Right atrium auricular region (tissue), 2 donors: ENCODE results near the gene PDE4D. TPM values are rescaled to one million over a fixed set of nuclear protein-coding genes. Genes with fewer than 3 reads are reported as not detected.

ENCODE experiments used
- DNase-seq: peaks from one replicate; pipeline ENCODE4 v3.0.0-alpha.2; 2019; ENCODE audit warnings: low spot score
- H3K27ac ChIP-seq, 2 donors: fragments of 200-600 bp; sonication (generic); 1 replicate in 1 of 2; 2 replicates in 1 of 2; pipeline ENCODE4 v1.5.1; 2016 to 2019
- H3K27me3 ChIP-seq, 2 donors: fragments of 200-600 bp; sonication (generic); one replicate each; pipeline versions ENCODE4 v1.5.1 to v1.6.0; 2017 to 2019
- H3K36me3 ChIP-seq: fragments of 200-600 bp; sonication (generic); one replicate; pipeline ENCODE4 v1.5.1; 2016
- H3K4me1 ChIP-seq, 2 donors: fragments of 200-600 bp; sonication (generic); one replicate each; pipeline versions ENCODE4 v1.5.1 to v1.6.0; 2017 to 2019
- H3K4me3 ChIP-seq, 2 donors: fragments of 200-600 bp; sonication (generic); 1 replicate in 1 of 2; 2 replicates in 1 of 2; pipeline ENCODE4 v1.5.1; 2017 to 2019; ENCODE audit warnings: mild to moderate bottlenecking in 1 of 2, moderate library complexity in 1 of 2
- H3K9me3 ChIP-seq, 2 donors: fragments of 200-600 bp; sonication (generic); one replicate each; pipeline ENCODE4 v1.5.1; 2019
- CTCF ChIP-seq, 2 donors: fragments of 200-600 bp; sonication (generic); IDR thresholded peaks; one replicate each; pipeline ENCODE4 v1.5.1; 2019; ENCODE audit warnings: antibody characterized with exemption in 2 of 2
- total RNA-seq, 2 donors: library from RNA; depleted of rRNA; stranded (reverse); fragments of >200 nt; gene quantifications; one replicate each; pipeline ENCODE4 v1.1.0, GENCODE V29; 2016

The PDE4D gene
- total RNA-seq, 2 donors from 2014 or later = 43.3 to 44.0 TPM

GRCh38 chr5:59483971-59484472 lies 409.5 kb downstream of the PDE4D start:
- no peak for DNase-seq
- no peaks in the 10 kb centered on the region for H3K36me3 ChIP-seq
- TF ChIP-seq CTCF (IDR thresholded peaks at IDR 0.05) = no peak
- no peaks in the 10 kb centered on the region for H3K9me3 ChIP-seq
- H3K4me3 ChIP-seq = no peak overlapping the region
- peaks cover 0 to 12% of the 10 kb centered on the region in 2 donors for H3K4me1 ChIP-seq
- H3K27ac ChIP-seq = no peak overlapping the region
- H3K27me3 ChIP-seq = no peaks in the 10 kb centered on the region

DNA sequence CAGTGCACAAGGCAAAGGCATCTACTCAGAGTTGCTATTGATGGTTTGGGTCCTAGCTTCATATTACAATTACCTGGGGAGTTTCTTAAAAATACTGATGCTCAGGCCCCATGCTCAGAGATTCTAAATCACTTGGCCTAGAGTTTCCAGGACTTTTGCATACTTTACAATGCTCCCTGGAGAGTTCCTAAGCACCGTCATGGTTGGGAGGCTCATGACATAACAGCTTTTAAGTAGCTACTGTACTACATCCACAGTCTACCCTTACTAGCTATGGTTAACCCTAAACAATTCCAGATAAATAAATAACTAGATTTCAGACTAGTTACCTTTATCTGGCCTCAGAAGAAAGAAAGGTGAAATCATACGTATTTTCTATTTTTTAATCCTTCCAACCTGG lies 414.4 kb downstream of the PDE4D start:
- no peaks in the 10 kb centered on the region for H3K36me3 ChIP-seq

DNA sequence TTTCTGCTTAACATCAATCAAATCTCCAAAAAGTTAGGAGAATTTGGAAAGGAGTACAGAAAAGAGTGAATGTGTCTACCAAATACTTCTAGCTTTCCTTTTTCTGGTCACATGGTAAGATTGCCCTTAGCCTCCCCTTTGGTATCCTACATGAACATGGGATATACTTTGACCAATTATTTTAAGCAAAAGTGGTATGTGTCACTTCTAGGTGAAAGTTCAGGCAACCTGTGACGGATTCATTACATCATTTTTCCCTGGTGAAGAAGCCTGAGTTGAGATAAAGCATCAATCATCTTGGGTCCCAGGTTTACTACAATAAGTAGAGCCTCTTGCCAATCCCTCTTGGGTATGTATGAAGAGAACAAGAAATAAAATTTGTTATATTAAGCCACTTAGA lies 419.2 kb downstream of the PDE4D start:
- Histone ChIP-seq H3K4me3 (no peak overlapping the region), H3K27me3 (no peaks in the 10 kb centered on the region), H3K27ac (no peak overlapping the region), H3K9me3 (no peaks in the 10 kb centered on the region), H3K4me1 (no peaks in the 10 kb centered on the region), H3K36me3 (no peaks in the 10 kb centered on the region)
- no peak for DNase-seq
- no peak for TF ChIP-seq CTCF (IDR thresholded peaks at IDR 0.05)

More for the DNA sequence above, 414.4 kb downstream of the PDE4D start:
- peaks cover 0 to 8% of the 10 kb centered on the region in 2 donors for H3K4me1 ChIP-seq
- H3K4me3 ChIP-seq = no peak overlapping the region
- no peak overlapping the region for H3K27ac ChIP-seq
- no peak for DNase-seq
- no peaks in the 10 kb centered on the region for H3K27me3 ChIP-seq
- no peak for TF ChIP-seq CTCF (IDR thresholded peaks at IDR 0.05)
- no peaks in the 10 kb centered on the region for H3K9me3 ChIP-seq

DNA sequence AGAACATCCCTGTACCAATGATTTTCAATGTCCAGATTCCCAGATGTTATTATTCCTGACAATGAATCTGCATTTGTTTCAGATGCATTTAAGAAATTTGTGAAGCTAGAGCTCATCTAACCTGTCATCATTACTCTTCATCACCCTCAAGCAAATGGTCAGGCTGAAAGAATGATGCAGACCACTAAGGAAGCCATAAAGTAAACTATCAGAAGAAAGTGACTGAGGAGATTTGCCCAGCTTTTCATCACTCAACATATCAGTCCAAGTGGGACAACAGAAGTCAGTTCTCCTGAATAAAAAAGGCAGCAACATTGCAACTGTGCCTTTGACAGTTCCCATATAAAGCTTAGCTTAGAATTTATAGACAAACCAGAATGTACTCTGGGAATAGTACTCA lies 419.9 kb downstream of the PDE4D start:
- H3K9me3 ChIP-seq = no peaks in the 10 kb centered on the region

GRCh38 chr5:59471463-59471862 lies 422.1 kb downstream of the PDE4D start:
- no peak for DNase-seq

More for the DNA sequence above, 419.9 kb downstream of the PDE4D start:
- DNase-seq = no peak
- Histone ChIP-seq H3K36me3 (no peaks in the 10 kb centered on the region), H3K4me1 (no peaks in the 10 kb centered on the region), H3K4me3 (no peak overlapping the region), H3K27me3 (no peaks in the 10 kb centered on the region), H3K27ac (no peak overlapping the region)
- TF ChIP-seq CTCF (IDR thresholded peaks at IDR 0.05) = no peak

More at GRCh38 chr5:59471463-59471862, 422.1 kb downstream of the PDE4D start:
- Histone ChIP-seq H3K27ac (no peak overlapping the region), H3K4me3 (no peak overlapping the region), H3K36me3 (no peaks in the 10 kb centered on the region), H3K4me1 (no peaks in the 10 kb centered on the region), H3K27me3 (no peaks in the 10 kb centered on the region), H3K9me3 (no peaks in the 10 kb centered on the region)
- TF ChIP-seq CTCF (IDR thresholded peaks at IDR 0.05) = no peak
